PC-9 (cell line): ENCODE results near the gene MAP4K4. TPM values are rescaled to one million over a fixed set of nuclear protein-coding genes. Genes with fewer than 3 reads are reported as not detected.

Source experiments
- BruUV-seq: library from RNA; stranded (reverse); fragments of 400-500 nt; replicated peaks from 2 replicates; lab custom pipeline; 2021; lab: Mats Ljungman, UMichigan
- CTCF ChIA-PET: fragments of 300-600 bp; sonication (Branson Sonifier 250); formaldehyde crosslinking; loops from one replicate; lab custom pipeline; 2022; ENCODE audit warnings: antibody characterized with exemption; lab: Charles Lee
- POLR2A ChIA-PET: fragments of 300-600 bp; sonication (Branson Sonifier 250); formaldehyde crosslinking; loops from one replicate; lab custom pipeline; 2022; ENCODE audit warnings: antibody characterized with exemption; ENCODE audit not compliant: unreplicated experiment; lab: Charles Lee
- DNase-seq, 2 experiments: peaks; one replicate each; pipeline versions ENCODE4 v3.0.0 to v3.0.0-alpha.2; 2015 to 2022; ENCODE audit warnings: mixed read lengths in 1 of 2
- H2AFZ ChIP-seq: fragments of 200-600 bp; sonication (generic); 2 replicates; pipeline ENCODE4 v1.8.1; 2017; ENCODE audit warnings: antibody characterized with exemption
- H3F3A ChIP-seq: fragments of 200-600 bp; sonication (generic); 2 replicates; pipeline ENCODE4 v1.8.1; 2017; ENCODE audit warnings: antibody characterized with exemption, mild to moderate bottlenecking, low read depth; ENCODE audit not compliant: insufficient read depth
- H3K27ac ChIP-seq: fragments of 200-600 bp; sonication (generic); 2 replicates; pipeline ENCODE4 v1.6.1; 2016; ENCODE audit warnings: mixed run types
- H3K27me3 ChIP-seq: fragments of 200-600 bp; sonication (generic); 2 replicates; pipeline ENCODE4 v1.6.1; 2016; ENCODE audit warnings: low read depth, mixed run types; ENCODE audit not compliant: insufficient read depth
- H3K36me3 ChIP-seq: fragments of 200-600 bp; sonication (generic); 2 replicates; pipeline ENCODE4 v1.6.1; 2016; ENCODE audit warnings: low read depth, mixed run types
- H3K4me1 ChIP-seq: fragments of 200-600 bp; sonication (generic); replicated peaks from 2 replicates; pipeline ENCODE4 v1.6.1; 2016; ENCODE audit warnings: mixed run types; ENCODE audit not compliant: insufficient read depth
- H3K4me2 ChIP-seq: fragments of 200-600 bp; sonication (generic); 2 replicates; pipeline ENCODE4 v1.6.1; 2017; ENCODE audit warnings: mixed run types
- H3K4me3 ChIP-seq: fragments of 200-600 bp; sonication (generic); 2 replicates; pipeline ENCODE4 v1.6.1; 2016; ENCODE audit warnings: mixed run types
- H3K79me2 ChIP-seq: fragments of 200-600 bp; sonication (generic); 2 replicates; pipeline ENCODE4 v1.6.1; 2017; ENCODE audit warnings: low read depth, mixed run types
- H3K9me2 ChIP-seq: fragments of 200-600 bp; sonication (generic); 2 replicates; pipeline ENCODE4 v1.8.1; 2017; ENCODE audit warnings: mild to moderate bottlenecking; ENCODE audit not compliant: insufficient read depth
- H3K9me3 ChIP-seq: fragments of 200-600 bp; sonication (generic); 2 replicates; pipeline ENCODE4 v1.8.1; 2016; ENCODE audit warnings: low read depth; ENCODE audit not compliant: insufficient read depth
- H4K20me1 ChIP-seq: fragments of 200-600 bp; sonication (generic); 2 replicates; pipeline ENCODE4 v1.8.1; 2017; ENCODE audit not compliant: insufficient read depth
- EZH2 ChIP-seq: fragments of 200-600 bp; sonication (generic); IDR thresholded peaks from 2 replicates; pipeline ENCODE4 v1.8.0; 2017; ENCODE audit warnings: antibody characterized with exemption, low read depth
- intact Hi-C: fragments of 100-400 bp; cut with micrococcal nuclease; formaldehyde crosslinking; loops from one replicate; pipeline ENCODE4 v1.10.0; 2022; ENCODE audit not compliant: unreplicated experiment
- total RNA-seq: library from RNA; stranded (reverse); gene quantifications from 2 replicates; pipeline ENCODE4 v1.2.3, GENCODE V29; 2021
- TF ChIP-seq, protein P1 (sequence below): fragments of 200-600 bp; sonication (generic); conservative IDR thresholded peaks from 2 replicates; pipeline ENCODE4 v1.6.1; 2017; ENCODE audit warnings: mixed run types, antibody characterized with exemption, mild to moderate bottlenecking, moderate library complexity

Gene MAP4K4
- total RNA-seq, 1 experiment from 2014 or later: 129 TPM

DNA sequence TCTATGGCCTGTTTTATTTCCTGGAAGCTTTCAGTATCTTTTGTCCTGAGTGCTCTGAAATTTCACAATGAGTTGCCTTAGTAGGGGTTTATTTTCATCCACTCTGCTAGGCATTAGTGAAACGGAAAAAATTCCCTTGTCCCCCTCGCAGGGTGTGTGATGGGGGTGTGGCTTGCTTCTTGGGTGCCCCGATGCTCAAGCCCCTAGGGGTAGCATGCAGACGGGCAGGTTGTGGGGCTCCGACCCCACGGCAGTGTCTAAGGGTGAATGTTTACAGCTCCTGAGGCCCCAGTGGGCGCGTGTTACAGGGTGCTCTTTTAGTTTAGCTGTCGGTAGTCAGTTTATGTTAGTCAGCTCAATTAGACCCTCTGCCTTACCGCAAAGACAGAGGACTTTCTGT, 32.2 kb upstream of the MAP4K4 start:
- intact Hi-C loops: no loop called here
- H3K27me3 ChIP-seq: no peaks in the 10 kb centered on the region

DNA sequence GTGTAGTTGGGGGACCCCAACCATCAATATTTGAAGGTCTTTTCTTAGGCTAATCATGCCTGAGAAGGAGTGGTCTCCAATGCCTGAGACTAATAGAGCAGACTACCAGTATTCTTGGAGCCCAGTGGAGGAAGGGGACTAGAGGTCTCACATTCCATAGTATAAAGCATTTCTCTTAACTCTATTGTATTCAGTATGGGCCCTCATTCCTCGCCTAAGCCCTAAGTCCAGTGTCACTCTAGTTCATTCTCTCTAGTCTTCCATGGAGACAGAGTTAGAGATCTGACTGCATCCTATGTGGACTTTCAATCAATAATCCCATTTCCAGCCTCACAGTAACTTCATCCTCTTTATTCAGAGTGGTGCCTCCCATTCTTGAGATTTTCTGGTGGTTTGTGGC, 29.7 kb upstream of the MAP4K4 start:
- H2AFZ ChIP-seq: no peak overlapping the region
- no peaks in the 10 kb centered on the region for H3K79me2 ChIP-seq
- H3F3A ChIP-seq: no peaks in the 10 kb centered on the region
- H4K20me1 ChIP-seq: no peaks in the 10 kb centered on the region
- H3K4me2 ChIP-seq: no peak overlapping the region
- DNase-seq: no peak
- TF ChIP-seq EZH2: no peak
- TF ChIP-seq, protein P1, sequence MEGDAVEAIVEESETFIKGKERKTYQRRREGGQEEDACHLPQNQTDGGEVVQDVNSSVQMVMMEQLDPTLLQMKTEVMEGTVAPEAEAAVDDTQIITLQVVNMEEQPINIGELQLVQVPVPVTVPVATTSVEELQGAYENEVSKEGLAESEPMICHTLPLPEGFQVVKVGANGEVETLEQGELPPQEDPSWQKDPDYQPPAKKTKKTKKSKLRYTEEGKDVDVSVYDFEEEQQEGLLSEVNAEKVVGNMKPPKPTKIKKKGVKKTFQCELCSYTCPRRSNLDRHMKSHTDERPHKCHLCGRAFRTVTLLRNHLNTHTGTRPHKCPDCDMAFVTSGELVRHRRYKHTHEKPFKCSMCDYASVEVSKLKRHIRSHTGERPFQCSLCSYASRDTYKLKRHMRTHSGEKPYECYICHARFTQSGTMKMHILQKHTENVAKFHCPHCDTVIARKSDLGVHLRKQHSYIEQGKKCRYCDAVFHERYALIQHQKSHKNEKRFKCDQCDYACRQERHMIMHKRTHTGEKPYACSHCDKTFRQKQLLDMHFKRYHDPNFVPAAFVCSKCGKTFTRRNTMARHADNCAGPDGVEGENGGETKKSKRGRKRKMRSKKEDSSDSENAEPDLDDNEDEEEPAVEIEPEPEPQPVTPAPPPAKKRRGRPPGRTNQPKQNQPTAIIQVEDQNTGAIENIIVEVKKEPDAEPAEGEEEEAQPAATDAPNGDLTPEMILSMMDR: no peak
- H3K27me3 ChIP-seq: no peaks in the 10 kb centered on the region
- H3K36me3 ChIP-seq: no peaks in the 10 kb centered on the region
- no peak overlapping the region for H3K27ac ChIP-seq
- H3K4me1 ChIP-seq: no peaks in the 10 kb centered on the region
- BruUV-seq: no TSS peak
- ChIA-PET POLR2A (no interaction called here), CTCF (no interaction called here)
- H3K4me3 ChIP-seq: no peak overlapping the region
- peaks cover 9% of the 10 kb centered on the region for H3K9me3 ChIP-seq
- intact Hi-C loops: no loop called here
- no peaks in the 10 kb centered on the region for H3K9me2 ChIP-seq

More for the DNA sequence above, 32.2 kb upstream of the MAP4K4 start:
- Histone ChIP-seq H3K27ac (no peak overlapping the region), H3F3A (no peaks in the 10 kb centered on the region), H3K9me2 (no peaks in the 10 kb centered on the region), H2AFZ (no peak overlapping the region), H3K4me3 (no peak overlapping the region), H3K4me2 (no peak overlapping the region), H3K36me3 (no peaks in the 10 kb centered on the region), H3K79me2 (no peaks in the 10 kb centered on the region), H4K20me1 (no peaks in the 10 kb centered on the region), H3K9me3 (no peaks in the 10 kb centered on the region), H3K4me1 (no peaks in the 10 kb centered on the region)
- DNase-seq: no peak
- POLR2A ChIA-PET: no interaction called here
- BruUV-seq: no TSS peak
- TF ChIP-seq, protein P1: no peak
- no peak for TF ChIP-seq EZH2
- CTCF ChIA-PET: no interaction called here

DNA sequence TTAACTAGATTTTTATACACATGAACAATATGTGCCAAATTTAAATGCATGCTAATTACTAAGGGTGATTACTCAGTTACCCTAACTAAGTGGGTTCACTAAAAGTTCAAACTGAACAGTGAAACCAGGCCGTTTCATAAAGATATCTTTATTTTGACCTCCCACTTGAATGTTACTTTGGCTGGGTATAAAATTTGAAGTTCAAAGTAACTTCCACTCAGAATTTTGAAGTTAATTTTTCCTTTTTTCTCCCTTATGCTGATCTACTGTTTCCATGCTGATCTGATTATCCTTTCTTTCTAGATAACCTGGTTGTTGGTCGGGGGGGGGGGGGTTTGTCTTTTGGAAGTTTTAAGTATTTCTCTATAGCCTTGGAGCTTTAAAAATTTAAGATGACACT, 25.5 kb upstream of the MAP4K4 start:
- no peaks in the 10 kb centered on the region for H3F3A ChIP-seq
- ChIA-PET CTCF (no interaction called here), POLR2A (no interaction called here)
- no peaks in the 10 kb centered on the region for H4K20me1 ChIP-seq
- H3K4me1 ChIP-seq: no peaks in the 10 kb centered on the region
- no peaks in the 10 kb centered on the region for H3K27me3 ChIP-seq
- H3K27ac ChIP-seq: no peak overlapping the region
- H3K4me3 ChIP-seq: no peak overlapping the region
- no peaks in the 10 kb centered on the region for H3K9me2 ChIP-seq
- H2AFZ ChIP-seq: no peak overlapping the region
- H3K36me3 ChIP-seq: no peaks in the 10 kb centered on the region
- TF ChIP-seq, protein P1: no peak
- TF ChIP-seq EZH2: no peak
- intact Hi-C loops: no loop called here
- no peak for DNase-seq
- no peak overlapping the region for H3K4me2 ChIP-seq
- peaks cover 14% of the 10 kb centered on the region for H3K9me3 ChIP-seq
- no TSS peak for BruUV-seq
- no peaks in the 10 kb centered on the region for H3K79me2 ChIP-seq
